Astrocyte of the spinal cord (primary cell): ENCODE measurements around the gene ERBB3.
"Not testable (repeated sequence)": the region's sequence is repeated elsewhere in the genome, so short reads cannot be mapped to it uniquely, and the experiment has no call there.

Source experiments
- DNase-seq: peaks from one replicate; pipeline ENCODE4 v3.0.0; 2011; ENCODE audit warnings: low read depth, low spot score
- H3K4me3 ChIP-seq: 2 replicates; pipeline ENCODE4 v1.5.1; 2011; ENCODE audit warnings: low read depth, mild to moderate bottlenecking, low read length, moderate library complexity
- in situ Hi-C: cut with HindIII; loops from 2 replicates; pipeline ENCODE4 v1.10.0; 2017; ENCODE audit warnings: low sequenced_read_pairs
- TF ChIP-seq, protein P1 (sequence below): IDR thresholded peaks from 2 replicates; pipeline ENCODE4 v1.5.1; 2012; ENCODE audit warnings: low read depth, mild to moderate bottlenecking, low read length, inconsistent platforms

ERBB3 gene

GRCh38 chr12:56040963-56041551 is 38.9 kb upstream of the ERBB3 start:
- TF ChIP-seq, protein P1, sequence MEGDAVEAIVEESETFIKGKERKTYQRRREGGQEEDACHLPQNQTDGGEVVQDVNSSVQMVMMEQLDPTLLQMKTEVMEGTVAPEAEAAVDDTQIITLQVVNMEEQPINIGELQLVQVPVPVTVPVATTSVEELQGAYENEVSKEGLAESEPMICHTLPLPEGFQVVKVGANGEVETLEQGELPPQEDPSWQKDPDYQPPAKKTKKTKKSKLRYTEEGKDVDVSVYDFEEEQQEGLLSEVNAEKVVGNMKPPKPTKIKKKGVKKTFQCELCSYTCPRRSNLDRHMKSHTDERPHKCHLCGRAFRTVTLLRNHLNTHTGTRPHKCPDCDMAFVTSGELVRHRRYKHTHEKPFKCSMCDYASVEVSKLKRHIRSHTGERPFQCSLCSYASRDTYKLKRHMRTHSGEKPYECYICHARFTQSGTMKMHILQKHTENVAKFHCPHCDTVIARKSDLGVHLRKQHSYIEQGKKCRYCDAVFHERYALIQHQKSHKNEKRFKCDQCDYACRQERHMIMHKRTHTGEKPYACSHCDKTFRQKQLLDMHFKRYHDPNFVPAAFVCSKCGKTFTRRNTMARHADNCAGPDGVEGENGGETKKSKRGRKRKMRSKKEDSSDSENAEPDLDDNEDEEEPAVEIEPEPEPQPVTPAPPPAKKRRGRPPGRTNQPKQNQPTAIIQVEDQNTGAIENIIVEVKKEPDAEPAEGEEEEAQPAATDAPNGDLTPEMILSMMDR: no peak
- no peak for DNase-seq
- in situ Hi-C loops: no loop called here
- H3K4me3 ChIP-seq: peak overlapping the region; percentile 99

DNA sequence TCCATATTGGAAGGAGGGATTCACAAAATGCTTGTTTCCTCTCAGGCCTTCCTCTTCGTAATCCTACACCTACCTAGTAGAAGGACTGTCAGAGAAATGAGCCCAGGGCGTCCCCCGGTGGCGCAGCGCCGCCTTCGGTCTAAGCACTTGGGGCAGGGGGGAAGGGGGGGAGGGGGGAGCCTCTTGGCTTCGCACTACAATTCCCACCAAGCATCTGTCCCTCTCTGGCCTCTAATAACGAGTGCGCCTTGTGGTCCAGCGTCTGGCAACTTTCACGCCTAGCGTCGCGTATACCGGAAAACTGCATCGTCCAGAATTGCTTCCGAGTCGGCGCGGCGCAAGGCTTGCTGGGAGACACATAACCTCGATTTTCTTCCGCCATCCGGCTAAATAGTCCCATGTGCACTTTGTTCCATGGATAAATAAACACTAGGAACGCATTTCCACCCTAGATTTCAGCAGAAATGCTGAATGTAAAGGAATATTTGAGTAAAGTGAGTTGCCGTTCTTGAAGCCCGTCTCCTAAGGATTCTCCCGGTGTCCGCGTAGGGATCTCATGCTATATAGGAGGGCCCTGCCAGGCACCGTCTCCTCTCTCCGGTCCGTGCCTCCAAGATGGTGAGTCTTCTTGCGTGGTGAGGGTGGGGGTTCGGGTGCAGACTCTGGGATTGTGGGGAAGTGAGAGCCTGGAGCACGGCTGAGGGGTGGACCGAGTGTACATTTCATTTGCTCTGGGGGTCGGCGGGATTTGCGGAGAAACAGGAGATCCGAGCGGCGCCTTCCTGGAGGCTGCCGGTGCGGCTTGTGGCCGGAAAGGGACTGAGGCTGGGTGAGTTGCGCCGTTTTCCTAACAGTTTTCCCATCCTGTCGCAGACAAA is 38.2 kb upstream of the ERBB3 start, which contains the start of gene RPS26:
RPS26 (plus strand) TSS at position 367 of the 878 bp plus-strand sequence; CDS start at position 616, 249 bp downstream.
- in situ Hi-C loops: no loop called here
- peak within 1 kb of the TSS; percentile 99 for H3K4me3 ChIP-seq
- peak; percentile 100 for DNase-seq
- TF ChIP-seq, protein P1: peak; percentile 57

GRCh38 chr12:56042430-56042813 is 37.5 kb upstream of the ERBB3 start:
- in situ Hi-C loops: not testable (repeated sequence)

DNA sequence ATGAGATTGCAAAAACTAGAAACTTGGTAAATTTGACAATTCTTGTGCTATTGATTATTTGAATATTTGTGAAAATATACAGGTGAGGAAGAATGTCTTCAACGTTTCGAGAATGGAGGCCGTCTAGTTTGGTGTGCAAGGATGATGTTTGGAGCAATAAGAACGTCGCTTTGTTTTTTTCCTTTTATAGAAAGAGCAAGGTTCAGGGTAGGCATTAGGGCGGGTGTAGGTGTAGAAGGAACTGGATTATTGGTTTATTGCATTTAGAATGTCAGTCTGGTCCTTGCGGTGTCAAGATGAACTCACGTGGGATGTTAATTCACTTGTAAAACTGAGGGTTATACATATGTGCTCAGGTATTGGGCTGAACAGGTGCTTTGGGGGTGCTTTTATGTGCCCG is 37.1 kb upstream of the ERBB3 start:
- in situ Hi-C loops: no loop called here
- H3K4me3 ChIP-seq: peak overlapping the region; percentile 99
- TF ChIP-seq, protein P1: no peak
- no peak for DNase-seq

More at GRCh38 chr12:56042430-56042813, 37.5 kb upstream of the ERBB3 start:
- H3K4me3 ChIP-seq: peak overlapping the region; percentile 99
- not testable (repeated sequence) for DNase-seq

DNA sequence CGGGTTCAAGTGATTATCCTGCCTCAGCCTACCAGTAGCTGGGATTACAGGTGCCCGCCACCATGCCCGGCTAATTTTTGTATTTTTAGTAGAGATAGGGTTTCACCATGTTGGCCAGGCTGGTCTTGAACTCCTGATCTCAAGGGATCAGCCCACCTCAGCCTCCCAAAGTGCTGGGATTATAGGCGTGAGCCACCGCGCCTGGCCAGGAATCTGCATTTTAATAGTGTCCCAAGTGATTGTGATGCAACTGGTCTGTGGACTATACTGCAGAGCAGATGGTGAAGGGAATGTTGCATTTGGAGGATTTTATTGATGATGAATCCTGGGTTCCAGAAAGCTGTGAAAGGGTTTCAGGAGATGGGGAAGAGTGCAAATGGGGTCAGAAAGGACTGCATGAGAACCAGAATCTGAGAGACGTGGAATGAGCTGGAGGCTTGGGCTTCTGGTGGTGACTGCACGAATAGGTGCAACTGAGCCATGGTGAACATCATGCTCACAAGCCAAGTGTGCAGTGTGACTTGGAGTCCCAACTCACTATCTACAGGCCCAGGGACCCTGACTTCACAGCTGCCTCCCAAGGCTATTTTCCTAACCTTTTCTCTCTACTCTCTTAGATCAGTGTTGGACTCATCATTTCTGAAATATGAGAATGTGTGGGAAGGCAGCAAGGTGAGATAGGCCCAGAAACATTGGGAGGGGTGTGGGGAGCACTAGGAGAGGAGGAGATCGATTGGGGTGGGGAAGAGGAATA is 33.8 kb upstream of the ERBB3 start:
- no peak overlapping the region for H3K4me3 ChIP-seq
- DNase-seq: no peak
- in situ Hi-C loops: no loop called here
- TF ChIP-seq, protein P1: no peak

- TF ChIP-seq, protein P1: no peak
- no peak for DNase-seq
- in situ Hi-C loops: no loop called here
- H3K4me3 ChIP-seq: no peak overlapping the region
These were observed 26.5 kb upstream of the ERBB3 start for GRCh38 chr12:56053407-56053893.

- peak; percentile 10 for DNase-seq
- H3K4me3 ChIP-seq, in situ Hi-C loops: not testable (repeated sequence)
These were observed 20.0 kb upstream of the ERBB3 start for GRCh38 chr12:56059964-56060363.
